Epithelial cell of prostate (primary cell): ENCODE measurements around the gene AMN1.

Experiments
- DNase-seq: peaks from one replicate; pipeline ENCODE4 v3.0.0-alpha.2; 2011; ENCODE audit warnings: low read depth, low spot score
- H3K27ac ChIP-seq: fragments of 450-650 bp; 2 replicates; pipeline ENCODE4 v1.5.1; 2017; ENCODE audit warnings: mild to moderate bottlenecking

The AMN1 gene

GRCh38 chr12:31728917-31729640 is at the start of gene AMN1:
TSS of gene AMN1 (minus strand) at chr12:31729021. CDS start at chr12:31729008, 13 bp downstream.
- DNase-seq, result peak; percentile 97
- peak within 1 kb of the TSS; percentile 99 for H3K27ac ChIP-seq

DNA sequence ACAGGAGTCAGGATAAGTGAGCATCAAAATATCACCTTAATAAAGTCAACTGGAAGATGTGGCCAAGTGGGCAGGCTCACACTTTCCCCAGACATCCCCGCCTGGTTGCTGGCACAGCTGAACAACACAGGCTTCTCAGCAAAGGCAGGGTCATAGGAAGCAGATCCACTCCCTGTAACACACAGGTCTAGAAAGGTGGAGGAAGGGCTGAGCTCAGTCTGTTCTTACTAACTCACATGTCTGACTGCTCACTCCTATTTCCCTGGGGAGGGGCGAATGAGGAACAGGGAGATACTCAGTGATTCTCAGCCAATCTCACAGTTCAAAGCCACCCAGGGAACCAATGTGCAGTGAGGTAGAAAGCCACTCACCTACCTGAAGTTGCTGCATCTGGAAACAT is 45.0 kb upstream of the AMN1 start:
- H3K27ac ChIP-seq, result no peak overlapping the region
- DNase-seq, result peak; percentile 10

GRCh38 chr12:31773223-31773750 is 44.5 kb upstream of the AMN1 start:
- H3K27ac ChIP-seq, result no peak overlapping the region
- DNase-seq, result no peak

GRCh38 chr12:31772685-31773222 is 43.9 kb upstream of the AMN1 start:
- H3K27ac ChIP-seq, result no peak overlapping the region
- DNase-seq, result no peak

GRCh38 chr12:31772186-31772585 is 43.4 kb upstream of the AMN1 start:
- no peak for DNase-seq
- H3K27ac ChIP-seq, result no peak overlapping the region

- no peak for DNase-seq
- no peak overlapping the region for H3K27ac ChIP-seq
These were observed 39.2 kb upstream of the AMN1 start for GRCh38 chr12:31768046-31768445.

- DNase-seq, result no peak
- no peak overlapping the region for H3K27ac ChIP-seq
These were observed 37.1 kb upstream of the AMN1 start for GRCh38 chr12:31765931-31766330.

DNA sequence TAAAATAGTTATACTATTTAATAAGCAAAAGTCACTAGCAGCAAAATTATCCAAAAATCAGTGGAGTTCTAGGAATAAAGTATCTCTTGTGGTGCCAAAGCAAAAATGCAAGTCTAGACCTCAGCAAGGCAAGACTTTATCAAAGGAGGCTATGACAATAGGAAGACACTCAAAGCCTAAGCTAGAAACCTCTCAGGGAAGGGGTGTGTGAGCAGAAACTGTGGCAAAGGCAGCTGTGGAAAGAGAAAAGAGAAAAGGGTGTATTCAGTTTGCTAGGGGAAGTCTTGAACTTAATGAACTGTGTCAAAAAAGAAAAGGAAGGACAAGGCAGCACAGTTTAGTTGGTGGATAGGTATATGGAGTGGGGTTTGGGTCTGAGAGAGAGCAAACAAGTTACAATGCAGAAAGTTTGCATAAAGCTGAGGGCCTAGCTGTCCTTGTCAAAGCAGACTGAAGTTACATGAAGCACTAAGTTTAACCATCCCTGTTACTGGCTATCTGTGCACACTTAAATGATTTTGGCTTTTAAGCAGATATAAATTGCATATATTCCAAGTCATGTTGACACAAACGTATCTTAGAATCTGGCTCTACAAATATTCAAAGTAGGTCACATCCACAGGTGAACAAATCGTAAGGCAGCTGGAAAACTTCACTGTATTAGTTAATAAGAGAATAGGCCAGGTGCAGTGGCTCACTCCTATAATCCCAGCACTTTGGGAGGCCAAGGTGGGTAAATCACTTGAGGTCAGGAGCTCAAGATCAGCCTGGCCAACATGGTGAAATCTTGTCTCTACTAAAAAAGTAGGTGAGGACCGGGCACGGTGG is 31.0 kb upstream of the AMN1 start:
- peak overlapping the region; percentile 93 for H3K27ac ChIP-seq
- DNase-seq, result no peak

GRCh38 chr12:31758297-31758696 is 29.5 kb upstream of the AMN1 start:
- H3K27ac ChIP-seq, result peak overlapping the region; percentile 93
- peak; percentile 95 for DNase-seq

DNA sequence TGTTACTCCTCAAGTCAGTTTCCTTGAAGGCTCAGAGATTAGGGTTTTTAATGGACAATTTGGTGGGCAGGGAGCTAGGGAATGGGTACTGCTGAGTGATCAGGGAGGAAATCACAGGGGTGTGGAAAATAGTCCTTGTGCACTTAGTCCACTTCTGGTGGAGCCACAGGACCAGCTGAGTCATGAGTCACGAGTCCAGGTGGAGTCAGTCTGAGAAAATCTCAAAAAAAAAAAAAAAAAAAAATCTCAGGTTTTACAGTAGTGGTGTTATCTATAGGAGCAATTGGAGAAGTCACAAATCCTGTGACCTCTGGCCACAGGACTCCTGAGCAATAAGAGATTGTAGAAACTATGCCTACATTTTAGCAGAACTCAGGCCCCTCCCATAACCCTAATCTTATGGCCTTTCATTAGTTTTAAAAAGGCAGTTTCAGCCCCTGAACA is 28.2 kb upstream of the AMN1 start:
- DNase-seq, result peak; percentile 68
- H3K27ac ChIP-seq, result peak overlapping the region; percentile 93

DNA sequence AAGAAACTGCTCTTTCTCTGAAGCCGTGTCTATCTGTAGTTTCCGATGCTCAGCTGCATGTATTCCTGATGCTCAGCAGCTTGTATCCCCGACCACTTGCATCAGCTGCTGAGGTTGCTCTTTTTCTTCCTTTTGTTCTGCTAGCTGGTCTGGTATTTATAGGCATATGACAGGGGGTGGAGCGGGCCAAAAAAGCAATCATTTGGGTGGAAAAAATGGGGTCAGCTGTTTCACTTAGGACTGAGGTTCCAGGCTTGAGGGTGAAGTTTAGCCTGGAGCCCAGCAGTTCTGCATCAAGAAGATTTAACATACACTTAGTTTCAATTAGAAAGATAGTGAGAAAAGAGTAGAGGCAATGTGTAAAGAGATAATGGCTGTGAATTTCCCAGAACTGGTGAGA is 23.6 kb upstream of the AMN1 start:
- peak overlapping the region; percentile 99 for H3K27ac ChIP-seq

DNA sequence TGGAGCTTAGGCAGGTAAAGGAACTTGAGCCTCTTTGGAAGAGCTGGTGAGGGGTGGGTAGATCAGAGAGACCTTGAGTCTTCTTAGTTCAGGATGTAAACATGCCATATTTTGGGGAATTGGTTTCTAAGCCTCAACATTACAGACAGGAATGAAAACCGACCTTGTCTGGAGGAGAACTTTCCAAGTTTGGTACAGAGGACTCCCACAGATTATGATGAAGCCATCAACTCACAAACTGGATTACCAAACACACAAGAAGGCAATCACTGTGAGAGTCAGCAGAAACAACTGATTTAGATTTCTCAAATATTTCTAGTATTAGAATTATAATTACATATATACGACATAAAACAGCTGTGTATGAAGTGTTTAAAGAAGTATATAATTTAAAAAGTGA is 22.3 kb upstream of the AMN1 start:
- peak overlapping the region; percentile 99 for H3K27ac ChIP-seq
- DNase-seq, result no peak

More for the DNA sequence above, 23.6 kb upstream of the AMN1 start:
- DNase-seq, result no peak

DNA sequence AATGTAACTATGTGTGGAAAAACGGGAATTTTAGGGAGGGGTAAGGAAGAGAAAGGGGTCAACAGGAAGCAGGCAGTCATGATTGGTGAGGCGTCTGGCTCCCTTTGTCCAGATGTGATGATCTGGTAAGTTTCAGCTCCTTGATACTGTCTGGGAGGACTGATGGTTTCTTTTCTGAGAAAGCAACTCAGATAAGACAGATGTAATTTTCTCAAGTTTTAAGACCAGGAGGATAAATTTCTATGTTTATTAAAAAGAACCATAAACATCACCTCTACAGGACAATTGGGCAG is 21.9 kb upstream of the AMN1 start:
- H3K27ac ChIP-seq, result peak overlapping the region; percentile 99
- no peak for DNase-seq

DNA sequence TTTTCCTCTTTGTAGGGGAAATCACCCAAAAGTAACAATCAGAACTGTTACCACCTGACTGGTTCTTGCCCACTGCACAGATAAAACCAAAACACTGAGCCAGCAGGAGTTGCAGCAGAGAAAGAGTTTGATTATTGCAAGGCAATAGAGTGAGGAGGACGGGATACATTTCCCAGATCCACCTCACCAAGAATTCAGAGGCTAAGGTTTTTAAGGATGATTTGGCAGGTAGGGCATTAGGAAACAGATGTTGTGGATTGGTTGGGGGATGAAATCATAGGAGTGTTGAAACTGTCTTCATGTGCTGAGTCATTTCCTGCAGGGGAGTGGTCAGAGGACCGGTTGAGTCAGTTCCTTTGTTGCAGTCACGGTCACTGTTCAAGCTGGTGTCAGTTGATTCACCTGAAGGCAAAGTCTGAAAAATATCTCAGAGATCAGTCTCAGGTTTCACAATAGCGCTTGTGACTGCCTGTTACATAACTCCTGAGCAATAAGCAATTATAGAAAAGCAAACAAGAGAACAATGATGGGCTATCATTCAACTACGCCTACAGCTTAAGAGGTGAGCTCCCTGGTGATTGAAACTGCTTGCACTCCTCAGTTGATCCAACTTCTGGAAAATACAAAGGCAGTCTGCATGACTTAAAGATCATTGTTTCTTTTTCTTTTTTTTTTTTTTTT is 20.3 kb upstream of the AMN1 start:
- DNase-seq, result peak; percentile 100
- H3K27ac ChIP-seq, result peak overlapping the region; percentile 99

DNA sequence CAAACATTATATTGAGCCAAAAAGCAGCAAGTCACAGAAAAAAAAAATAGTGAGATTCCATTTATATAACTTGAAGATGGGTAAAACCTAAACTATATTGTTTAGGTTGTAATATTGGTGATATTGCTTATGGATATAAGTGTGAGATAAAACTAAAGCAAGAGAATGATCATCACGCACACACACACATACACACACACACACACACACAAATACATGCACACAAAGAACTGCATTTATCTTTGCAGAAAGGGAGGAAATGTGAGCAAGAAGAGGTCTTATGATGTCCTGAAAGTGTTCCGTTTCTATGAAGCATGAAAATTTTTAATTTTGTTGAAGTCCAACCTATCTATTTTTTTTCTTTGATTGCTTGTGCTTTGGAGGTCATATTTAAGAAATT is 16.4 kb upstream of the AMN1 start:
- no peak for DNase-seq
- H3K27ac ChIP-seq, result peak overlapping the region; percentile 99

DNA sequence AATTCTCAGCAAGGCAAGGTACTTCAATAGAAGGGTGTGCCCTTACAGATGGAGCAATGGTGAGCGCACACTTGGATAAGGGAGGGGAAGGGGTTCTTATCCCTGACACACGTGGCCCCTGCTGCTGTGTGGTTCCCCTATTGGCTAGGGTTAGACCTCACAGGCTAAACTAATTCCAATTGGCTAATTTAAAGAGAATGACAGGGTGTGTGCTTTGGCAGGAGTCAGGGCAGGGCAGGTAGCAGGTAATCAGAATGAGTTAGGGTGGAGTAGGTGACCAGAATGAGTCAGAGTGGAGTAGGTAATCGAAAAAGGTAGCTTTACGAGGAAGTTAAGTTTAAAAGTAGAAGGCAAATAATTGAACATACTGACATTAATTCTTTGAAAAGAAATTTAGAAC is 15.5 kb upstream of the AMN1 start:
- peak; percentile 64 for DNase-seq
- peak overlapping the region; percentile 99 for H3K27ac ChIP-seq

GRCh38 chr12:31742891-31743290 is 14.1 kb upstream of the AMN1 start:
- H3K27ac ChIP-seq, result peak overlapping the region; percentile 99
- no peak for DNase-seq

- H3K27ac ChIP-seq, result no peak overlapping the region
- DNase-seq, result no peak
These were observed 11.8 kb upstream of the AMN1 start for GRCh38 chr12:31740628-31741027.

DNA sequence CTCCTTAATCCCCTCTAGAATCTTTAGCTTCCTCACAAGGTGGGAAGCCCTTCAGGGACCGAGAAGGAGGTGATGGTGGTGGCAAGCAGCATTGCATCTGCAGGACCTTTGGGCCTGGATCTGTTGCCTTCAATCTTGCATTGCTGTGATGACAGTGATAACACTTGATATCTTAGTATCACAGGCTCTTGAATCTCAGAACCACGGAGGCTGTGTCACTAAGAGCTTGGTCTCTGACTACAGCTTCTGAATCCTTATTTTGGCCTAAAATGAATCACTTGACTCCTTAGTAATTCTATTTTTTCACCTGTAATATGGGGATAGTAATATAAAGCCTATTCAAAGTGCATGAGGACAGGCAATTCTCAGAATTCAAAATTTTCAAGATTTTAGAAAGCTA is 8.9 kb upstream of the AMN1 start:
- H3K27ac ChIP-seq, result no peak overlapping the region
- DNase-seq, result no peak

- H3K27ac ChIP-seq, result no peak overlapping the region
- DNase-seq, result no peak
These were observed 8.5 kb upstream of the AMN1 start for GRCh38 chr12:31737345-31737744.

DNA sequence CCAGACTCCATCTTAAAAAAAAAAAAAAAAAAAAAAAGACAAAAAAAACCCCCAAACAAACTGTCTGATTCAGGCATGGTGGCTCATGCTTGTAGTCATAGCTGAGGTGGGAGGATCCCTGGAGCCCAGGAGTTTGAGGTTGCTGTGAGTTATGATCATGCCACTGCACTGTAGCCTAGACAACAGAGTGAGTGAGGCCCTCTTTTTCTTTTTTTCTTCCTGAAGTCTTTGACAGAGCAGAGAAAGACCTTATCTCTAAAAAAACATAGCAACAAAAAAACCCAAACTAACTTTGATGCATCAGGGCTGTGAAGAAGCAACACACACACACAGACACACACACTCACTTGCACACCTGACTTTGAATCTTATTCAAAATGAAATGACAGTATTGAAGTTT is 7.7 kb upstream of the AMN1 start:
- H3K27ac ChIP-seq, result peak overlapping the region; percentile 99
- peak; percentile 80 for DNase-seq
